SK-N-SH treated with all-trans-retinoic acid at 6 μM for 48 hours (cell line): ENCODE results near the gene PCDHAC2.

Source experiments
- BACH2 ChIP-seq: fragments of 250-450 bp; sonication (Bioruptor Pico); IDR thresholded peaks from 2 replicates; pipeline ENCODE4 v1.9.0; 2021; ENCODE audit warnings: mild to moderate bottlenecking, borderline replicate concordance
- ESRRG ChIP-seq: fragments of 250-450 bp; sonication (Bioruptor Pico); IDR thresholded peaks from 2 replicates; pipeline ENCODE4 v1.6.1; 2021; ENCODE audit warnings: mild to moderate bottlenecking
- PPARA ChIP-seq: fragments of 250-450 bp; sonication (Bioruptor Pico); IDR thresholded peaks from 2 replicates; pipeline ENCODE4 v1.5.0; 2020; ENCODE audit warnings: mild to moderate bottlenecking, borderline replicate concordance
- RARB ChIP-seq: fragments of 250-450 bp; sonication (Bioruptor Pico); IDR thresholded peaks from 2 replicates; pipeline ENCODE4 v1.8.0; 2021; ENCODE audit warnings: mild to moderate bottlenecking, moderate library complexity
- SNAI2 ChIP-seq: fragments of 250-450 bp; sonication (Bioruptor Pico); IDR thresholded peaks from 2 replicates; pipeline ENCODE4 v1.5.0; 2020; ENCODE audit warnings: mild to moderate bottlenecking, moderate library complexity
- TCF4 ChIP-seq: fragments of 250-450 bp; sonication (Bioruptor Pico); IDR thresholded peaks from 2 replicates; pipeline ENCODE4 v1.8.0; 2021; ENCODE audit warnings: mild to moderate bottlenecking, moderate library complexity, borderline replicate concordance
- TOX ChIP-seq: fragments of 250-450 bp; sonication (Bioruptor Pico); IDR thresholded peaks from 2 replicates; pipeline ENCODE4 v1.8.0; 2021; ENCODE audit warnings: mild to moderate bottlenecking, moderate library complexity, borderline replicate concordance
- ZFP3 ChIP-seq: fragments of 250-450 bp; sonication (Bioruptor Pico); IDR thresholded peaks from 2 replicates; pipeline ENCODE4 v1.5.0; 2020; ENCODE audit warnings: mild to moderate bottlenecking, moderate library complexity
- TF ChIP-seq, protein P1 (sequence below): fragments of 250-450 bp; sonication (Bioruptor Pico); IDR thresholded peaks from 2 replicates; pipeline ENCODE4 v1.5.1; 2020; ENCODE audit warnings: low read depth, mild to moderate bottlenecking, moderate library complexity

DNA sequence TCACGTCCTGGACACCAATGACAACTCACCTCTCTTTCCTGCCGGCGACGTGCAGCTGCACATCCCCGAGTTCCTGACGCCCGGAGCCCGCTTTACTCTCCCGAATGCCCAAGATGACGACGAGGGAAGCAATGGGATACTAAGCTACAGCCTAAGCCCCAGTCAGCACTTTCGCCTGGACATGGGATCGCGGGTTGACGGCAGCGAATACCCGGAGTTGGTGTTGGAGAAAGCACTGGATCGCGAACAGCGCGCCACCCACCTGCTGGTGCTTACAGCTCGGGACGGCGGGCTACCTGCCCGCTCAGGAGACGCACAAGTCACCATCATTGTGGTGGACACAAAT, 39.1 kb upstream of the PCDHAC2 start:
- TF ChIP-seq, protein P1, sequence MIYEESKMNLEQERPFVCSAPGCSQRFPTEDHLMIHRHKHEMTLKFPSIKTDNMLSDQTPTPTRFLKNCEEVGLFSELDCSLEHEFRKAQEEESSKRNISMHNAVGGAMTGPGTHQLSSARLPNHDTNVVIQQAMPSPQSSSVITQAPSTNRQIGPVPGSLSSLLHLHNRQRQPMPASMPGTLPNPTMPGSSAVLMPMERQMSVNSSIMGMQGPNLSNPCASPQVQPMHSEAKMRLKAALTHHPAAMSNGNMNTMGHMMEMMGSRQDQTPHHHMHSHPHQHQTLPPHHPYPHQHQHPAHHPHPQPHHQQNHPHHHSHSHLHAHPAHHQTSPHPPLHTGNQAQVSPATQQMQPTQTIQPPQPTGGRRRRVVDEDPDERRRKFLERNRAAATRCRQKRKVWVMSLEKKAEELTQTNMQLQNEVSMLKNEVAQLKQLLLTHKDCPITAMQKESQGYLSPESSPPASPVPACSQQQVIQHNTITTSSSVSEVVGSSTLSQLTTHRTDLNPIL (CRISPR knock-in tag) = no peak
- no peak for TF ChIP-seq SNAI2 (CRISPR knock-in tag)
- TF ChIP-seq PPARA (CRISPR knock-in tag) = no peak
- no peak for TF ChIP-seq TOX (CRISPR knock-in tag)
- no peak for TF ChIP-seq ESRRG (CRISPR knock-in tag)
- no peak for TF ChIP-seq RARB
- no peak for TF ChIP-seq ZFP3 (CRISPR knock-in tag)
- TF ChIP-seq TCF4 (CRISPR knock-in tag) = no peak
- no peak for TF ChIP-seq BACH2 (CRISPR knock-in tag)
